ENCODE results near the gene TOB1. TPM values are rescaled to one million over a fixed set of nuclear protein-coding genes. Genes with fewer than 3 reads are reported as not detected.

The TOB1 gene, protein sequence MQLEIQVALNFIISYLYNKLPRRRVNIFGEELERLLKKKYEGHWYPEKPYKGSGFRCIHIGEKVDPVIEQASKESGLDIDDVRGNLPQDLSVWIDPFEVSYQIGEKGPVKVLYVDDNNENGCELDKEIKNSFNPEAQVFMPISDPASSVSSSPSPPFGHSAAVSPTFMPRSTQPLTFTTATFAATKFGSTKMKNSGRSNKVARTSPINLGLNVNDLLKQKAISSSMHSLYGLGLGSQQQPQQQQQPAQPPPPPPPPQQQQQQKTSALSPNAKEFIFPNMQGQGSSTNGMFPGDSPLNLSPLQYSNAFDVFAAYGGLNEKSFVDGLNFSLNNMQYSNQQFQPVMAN
- total RNA-seq: 7.8 and 14.3 TPM in 2 replicates

DNA sequence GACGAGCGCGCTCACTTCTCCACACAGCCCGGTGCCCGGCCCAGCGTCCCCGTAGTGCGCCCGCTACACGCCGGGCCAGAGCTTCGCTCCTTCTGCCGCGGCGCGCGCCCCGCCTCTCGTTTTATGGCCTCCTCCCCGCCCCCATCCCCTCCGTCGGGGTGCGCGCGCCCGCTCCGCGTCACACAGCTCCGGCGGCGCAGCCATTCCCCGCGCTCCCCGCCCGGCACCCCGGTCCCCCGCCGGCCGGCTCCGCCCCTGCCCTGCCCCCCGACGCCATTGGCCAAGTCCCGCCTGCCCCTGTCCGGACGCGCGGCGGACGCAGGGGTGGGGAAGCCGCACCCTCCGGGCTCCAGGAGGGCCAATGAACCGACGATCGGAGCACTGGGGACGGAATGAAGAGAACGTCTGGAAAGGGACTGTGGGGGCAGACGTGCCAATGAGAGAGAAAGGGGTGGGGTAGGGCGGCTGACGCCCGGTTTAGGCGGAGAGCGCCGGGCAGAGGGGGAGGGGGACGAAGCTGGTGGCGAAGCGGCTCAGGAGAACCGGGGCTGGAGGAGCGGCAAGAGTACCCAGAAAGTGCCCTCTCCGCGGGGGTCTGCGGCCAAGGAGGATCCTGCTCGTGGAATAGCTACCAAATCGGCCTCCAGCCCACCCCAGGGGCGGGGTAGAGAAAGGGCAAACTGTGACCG, at the start of gene TOB1:
TOB1 (minus strand) TSS at position 94 of the 689 bp plus-strand sequence. CDS start 2,337 bp downstream, outside the sequence.

DNA sequence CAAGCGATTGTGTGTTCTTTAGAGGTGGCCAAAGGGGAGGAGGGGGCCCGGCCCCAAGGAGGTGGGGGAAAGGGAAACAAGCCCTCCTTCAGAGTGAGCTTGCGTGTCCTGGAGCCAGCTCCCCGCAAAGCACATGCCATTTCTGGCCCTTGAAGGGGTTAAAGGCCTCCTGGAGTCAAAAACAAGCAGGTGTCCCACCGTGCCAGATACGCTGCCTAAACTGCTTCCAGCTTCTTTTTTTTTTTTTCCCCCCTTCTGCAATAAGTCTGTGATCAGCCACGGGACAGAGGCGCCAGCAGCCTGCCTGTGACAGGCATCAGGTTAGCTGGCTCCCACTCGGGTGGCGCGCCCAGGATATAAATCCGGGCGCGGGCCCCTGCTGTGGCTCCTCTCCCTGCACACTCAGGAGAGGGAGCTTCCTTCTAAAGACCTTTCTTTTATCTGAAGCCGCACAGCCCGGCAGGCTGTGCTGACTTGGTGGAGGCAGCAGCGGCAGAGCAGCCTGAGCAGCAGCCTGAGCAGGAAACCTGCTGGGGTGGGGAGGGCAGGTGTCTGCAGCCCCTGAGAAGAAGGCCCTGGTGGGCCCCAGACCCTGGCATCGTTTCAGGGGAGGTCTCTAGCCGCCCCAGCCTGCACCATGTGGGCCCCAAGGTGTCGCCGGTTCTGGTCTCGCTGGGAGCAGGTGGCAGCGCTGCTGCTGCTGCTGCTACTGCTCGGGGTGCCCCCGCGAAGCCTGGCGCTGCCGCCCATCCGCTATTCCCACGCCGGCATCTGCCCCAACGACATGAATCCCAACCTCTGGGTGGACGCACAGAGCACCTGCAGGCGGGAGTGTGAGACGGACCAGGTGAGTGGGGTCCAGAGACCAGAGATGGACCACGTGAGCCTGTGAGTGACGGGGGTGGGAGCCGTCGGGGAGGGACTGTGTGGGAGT, 30.6 kb downstream of the TOB1 start, which contains the start of gene WFIKKN2:
WFIKKN2 (plus strand) TSS at position 286 of the 934 bp plus-strand sequence; CDS start at position 638, 352 bp downstream.

Other genes starting within 250 kb of the TOB1 start
- 26.9 and 32.6 TPM in 2 replicates for gene ABCC3, start 231.5 kb downstream of the TOB1 start, total RNA-seq
- gene ANKRD40, start 158.4 kb downstream of the TOB1 start, total RNA-seq: 21.0 and 22.0 TPM in 2 replicates
- gene LUC7L3, start 146.8 kb downstream of the TOB1 start, total RNA-seq: 14.6 and 26.2 TPM in 2 replicates
- gene ANKRD40CL, start 98.8 kb downstream of the TOB1 start, total RNA-seq: not detected in 2 replicates
- gene WFIKKN2, start 30.8 kb downstream of the TOB1 start, total RNA-seq: not detected in 2 replicates

Measured in cardiac ventricle fibroblast (primary cell).